HG02763 (cell line): Measurements from ENCODE around the gene PIGN.
A peak's percentile ranks its signal among the peaks of the same experiment; 100 is the strongest.
"Not testable (repeated sequence)": the region's sequence is repeated elsewhere in the genome, so short reads cannot be mapped to it uniquely, and the experiment has no call there.

Source experiments
- ATAC-seq: cut with Tn5 transposase; IDR thresholded peaks from one replicate; pipeline ENCODE4 v1.9.1; 2021; ENCODE audit warnings: mild to moderate bottlenecking, moderate library complexity; ENCODE audit not compliant: unreplicated experiment

The PIGN gene

DNA sequence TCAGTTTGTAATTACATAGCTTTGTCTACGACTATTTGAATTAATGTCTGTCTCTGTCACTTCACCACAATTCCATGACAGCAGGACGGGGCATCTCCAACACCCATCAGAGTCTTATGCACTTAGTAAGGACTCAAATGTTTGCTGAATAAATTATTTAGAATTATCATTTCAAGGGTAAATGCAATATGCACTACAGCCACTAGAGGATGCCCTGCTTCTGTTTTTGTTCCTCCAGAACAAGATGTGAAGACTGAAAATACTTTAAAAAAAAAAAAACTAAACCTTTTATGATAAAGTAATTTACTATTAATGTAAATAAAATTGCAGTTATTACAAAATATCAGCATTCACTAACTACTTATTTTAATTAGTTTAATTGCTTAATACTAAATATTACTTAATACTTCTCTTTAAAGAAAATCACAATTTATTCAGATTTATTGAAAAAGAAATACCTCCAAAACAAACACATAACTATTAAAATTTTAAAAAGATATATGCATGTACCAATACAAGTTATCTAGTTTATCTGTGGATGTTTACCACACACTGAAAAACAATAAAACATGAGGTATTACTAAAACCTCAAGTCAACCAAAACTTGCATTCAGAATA, 3.2 kb downstream of the PIGN start:
- no peak for ATAC-seq

DNA sequence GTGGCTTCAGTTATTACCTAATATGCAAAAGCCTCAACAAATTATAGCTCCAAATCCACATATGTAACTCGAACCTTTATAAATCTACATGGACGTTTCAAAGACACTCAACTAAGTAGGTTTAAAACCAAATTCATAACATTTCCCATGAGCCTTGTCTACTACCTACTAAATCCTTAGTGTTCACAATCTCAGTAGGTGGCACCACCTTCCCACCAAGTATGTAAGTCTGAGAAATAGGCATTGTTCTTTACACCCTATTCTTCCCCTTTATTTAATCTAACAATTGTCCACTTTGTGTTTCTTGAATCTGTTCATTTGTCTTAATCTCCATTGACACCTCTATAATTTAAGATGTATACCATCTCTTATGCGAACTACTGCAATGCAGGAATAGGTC, 4.6 kb downstream of the PIGN start:
- no peak for ATAC-seq

DNA sequence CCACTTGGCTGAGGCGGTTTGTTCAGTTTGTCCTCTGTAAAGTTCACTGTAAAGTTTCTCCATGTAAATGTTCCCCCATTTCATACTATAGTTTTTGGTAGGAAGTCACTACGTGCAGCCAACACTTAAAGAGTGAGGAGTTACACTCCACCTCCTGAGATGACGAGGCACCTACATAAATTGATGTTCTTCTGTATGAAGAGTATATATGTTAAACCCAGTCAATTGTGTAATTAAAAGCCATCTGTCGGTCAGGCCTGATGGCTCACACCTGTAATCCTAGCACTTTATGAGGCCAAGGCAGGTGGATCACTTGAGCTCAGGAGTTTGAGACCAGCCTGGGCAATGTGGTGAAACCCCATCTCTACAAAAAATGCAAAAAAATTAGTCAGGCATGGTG, 7.6 kb downstream of the PIGN start:
- no peak for ATAC-seq

DNA sequence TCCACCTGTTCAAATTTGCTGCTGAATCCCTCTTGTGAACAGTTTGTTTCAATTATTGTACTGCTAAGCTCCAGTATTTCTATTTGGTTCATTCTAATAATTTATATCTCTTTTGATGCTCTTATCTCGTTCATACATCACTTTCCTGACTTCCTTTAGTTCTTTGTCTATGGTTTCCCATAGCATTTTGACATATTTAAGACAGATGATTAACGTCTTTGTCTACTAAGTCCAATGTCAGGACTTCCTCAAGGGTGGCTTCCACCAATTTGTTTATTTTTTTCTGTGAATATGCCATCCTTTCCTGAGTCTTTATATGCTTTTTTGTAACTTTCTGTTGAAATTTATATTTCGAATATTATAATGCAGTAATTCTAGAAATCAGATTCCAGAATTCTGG, 9.6 kb downstream of the PIGN start:
- no peak for ATAC-seq

DNA sequence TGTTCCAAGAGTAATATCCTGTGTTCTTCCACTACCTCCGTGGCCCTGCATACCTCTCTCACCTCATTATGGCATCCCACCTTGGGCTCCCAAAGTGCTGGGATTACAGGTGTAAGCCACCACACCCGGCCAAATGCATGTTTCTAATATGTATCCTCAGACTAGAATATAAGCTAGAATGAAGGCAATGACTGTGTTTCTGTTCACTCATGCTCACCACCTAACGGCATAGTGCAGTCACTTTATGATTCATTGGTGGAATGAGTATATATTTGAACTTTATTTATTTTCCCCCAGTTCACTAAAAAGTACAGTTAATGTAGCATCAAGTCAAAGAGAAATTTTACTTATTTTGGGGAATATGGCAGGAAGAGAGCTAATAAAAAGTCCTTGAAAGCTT, 11.3 kb downstream of the PIGN start:
- ATAC-seq, result no peak

DNA sequence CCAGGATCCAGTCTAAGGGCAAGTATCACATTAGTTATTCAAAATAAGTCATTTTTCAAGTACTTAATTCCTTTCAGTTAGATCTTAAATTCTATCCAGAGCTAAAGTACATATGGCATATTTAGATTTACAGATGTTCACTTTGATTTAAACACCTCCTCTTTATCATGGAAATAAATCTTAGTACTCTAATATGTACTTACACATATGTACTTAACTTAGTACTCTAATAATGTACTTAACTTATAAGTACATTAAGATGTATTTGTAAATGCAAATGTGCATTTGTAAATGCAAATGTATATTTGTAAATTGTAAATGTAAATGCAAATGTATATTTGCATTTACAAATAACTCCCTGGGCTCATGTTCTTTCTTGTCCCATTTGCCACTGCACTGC, 14.6 kb downstream of the PIGN start:
- no peak for ATAC-seq

DNA sequence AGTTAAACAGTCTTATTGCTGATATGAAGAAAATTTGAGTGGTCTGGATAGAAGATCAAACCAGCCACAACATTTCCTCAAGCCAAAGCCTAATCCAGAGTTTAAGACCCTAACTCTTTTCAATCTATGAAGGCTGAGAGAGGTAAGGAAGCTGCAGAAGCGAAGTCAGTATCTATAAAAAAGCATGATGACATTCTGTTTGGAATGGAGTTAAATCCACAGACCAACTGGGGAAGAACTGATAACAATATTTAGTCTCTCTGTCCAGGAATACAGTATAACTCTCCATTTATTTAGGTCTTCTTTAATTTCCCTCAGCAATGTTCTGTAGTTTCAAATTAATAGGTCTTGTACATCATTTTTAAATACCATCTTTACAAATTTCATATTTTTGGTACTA, 16.0 kb downstream of the PIGN start:
- ATAC-seq, result no peak

DNA sequence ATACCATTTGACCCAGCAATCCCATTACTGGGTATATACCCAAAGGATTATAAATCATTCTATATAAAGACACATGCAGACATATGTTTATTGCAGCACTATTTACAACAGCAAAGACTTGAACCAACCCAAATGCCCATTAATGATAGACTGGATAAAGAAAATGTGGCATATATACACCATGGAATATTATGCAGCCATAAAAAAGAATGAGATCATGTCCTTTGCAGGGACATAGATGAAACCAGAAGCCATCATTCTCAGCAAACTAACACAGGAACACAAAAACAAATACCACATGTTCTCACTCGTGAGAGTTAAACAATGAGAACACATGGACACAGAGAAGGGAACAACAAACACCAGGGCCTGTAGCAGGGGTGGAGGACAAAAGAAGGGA, 20.3 kb downstream of the PIGN start:
- not testable (repeated sequence) for ATAC-seq

DNA sequence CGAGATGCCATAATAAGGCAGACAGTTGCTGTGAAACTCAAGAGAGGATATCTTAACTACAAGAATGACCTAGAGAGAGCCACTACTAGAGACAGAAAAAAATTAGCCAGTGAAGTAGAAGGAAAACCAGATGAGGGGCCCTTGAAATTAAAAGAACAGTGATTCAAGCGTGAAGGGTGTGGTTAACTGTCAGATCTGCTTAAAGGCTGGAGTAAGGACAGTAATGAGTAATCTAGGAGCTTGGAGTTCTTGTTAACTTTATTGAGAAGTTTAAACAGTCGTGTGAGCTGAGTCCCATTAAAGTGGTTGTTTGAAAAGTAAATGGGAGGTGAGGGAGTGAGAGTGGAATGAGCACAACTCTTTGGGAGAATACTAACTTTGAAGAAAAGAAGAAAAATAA, 21.3 kb downstream of the PIGN start:
- no peak for ATAC-seq

DNA sequence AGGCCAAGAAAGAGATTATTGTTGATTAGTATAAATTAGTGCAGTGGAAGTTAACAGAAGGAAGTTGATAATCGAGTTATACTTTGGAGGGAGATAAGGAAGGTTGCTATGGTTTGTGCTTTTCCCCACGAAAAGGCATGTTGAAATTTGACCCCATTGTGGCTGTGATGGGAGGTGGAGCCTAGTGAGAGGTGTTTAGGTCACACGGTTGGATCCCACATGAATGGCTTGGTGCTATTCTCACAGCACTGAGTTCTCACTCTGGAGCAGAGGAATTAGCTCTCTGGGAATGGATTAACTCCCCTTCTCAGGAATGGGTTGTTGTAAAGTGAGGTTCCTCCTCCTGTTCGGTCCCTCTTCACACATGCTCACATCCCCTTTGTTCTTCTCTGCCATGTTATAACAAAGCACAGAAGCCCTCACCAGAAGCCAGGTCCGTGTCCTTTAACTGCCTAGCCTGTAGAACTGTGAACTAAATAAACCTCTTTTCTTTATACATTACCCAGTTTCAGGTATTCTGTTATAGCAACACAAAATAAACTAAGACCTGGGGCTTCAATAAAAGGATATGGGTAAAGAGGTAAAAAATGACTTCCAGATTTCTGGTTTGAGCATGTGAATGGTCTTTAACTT, 21.9 kb downstream of the PIGN start:
- no peak for ATAC-seq

DNA sequence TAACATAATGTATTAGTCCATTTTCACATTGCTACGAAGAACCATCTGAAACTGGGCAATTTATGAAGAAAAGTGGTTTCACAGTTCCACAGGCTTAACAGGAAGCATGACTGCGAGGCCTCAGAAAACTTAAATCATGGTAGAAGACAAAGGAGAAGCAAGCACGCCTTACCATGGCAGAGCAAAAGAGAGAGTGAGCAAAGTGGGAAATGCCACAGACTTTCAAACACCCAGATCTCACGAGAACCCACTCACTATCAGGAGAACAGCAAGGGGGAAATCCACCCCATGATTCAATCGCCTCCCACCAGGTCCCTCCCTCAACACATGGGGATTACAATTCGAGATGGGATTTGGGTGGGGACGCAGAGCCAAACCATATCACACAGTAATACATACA, 22.5 kb downstream of the PIGN start:
- no peak for ATAC-seq

DNA sequence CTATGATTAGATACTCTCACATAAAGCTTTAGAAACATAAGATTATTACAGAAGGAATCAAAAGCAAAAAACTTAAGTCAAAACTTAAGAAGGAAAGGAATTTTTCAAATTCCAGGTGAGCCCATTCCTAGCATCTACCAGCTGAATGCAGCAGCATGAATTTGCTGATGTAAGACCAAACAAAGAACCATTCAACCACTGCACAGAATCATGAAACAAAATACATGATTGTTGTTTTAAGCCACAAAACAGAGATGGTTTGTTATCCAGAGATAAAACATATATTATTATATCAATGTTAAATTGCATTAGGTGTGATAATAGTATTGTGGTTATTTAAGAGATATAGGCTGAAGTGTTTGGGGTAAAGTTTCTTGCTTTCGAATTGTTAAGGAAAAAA, 29.0 kb downstream of the PIGN start:
- no peak for ATAC-seq

DNA sequence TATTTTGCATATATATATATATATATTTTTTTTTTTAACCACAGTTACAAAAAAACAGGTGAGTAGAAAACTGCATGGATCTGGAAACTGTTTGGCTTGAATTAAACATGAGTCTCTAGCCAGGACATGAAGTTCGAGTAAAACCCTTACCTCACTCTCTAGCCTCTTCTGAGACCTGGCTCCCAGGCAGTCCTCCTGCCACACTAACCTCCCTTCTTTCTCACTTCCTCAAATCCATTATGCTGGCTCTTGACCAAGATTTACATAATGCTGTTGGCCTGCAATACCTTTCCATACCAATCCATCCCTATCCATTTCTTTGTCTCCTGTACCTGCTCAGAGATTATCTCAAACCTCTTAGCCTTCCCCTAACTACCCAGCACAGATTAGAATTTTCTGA, 34.0 kb downstream of the PIGN start:
- peak; percentile 53 for ATAC-seq

DNA sequence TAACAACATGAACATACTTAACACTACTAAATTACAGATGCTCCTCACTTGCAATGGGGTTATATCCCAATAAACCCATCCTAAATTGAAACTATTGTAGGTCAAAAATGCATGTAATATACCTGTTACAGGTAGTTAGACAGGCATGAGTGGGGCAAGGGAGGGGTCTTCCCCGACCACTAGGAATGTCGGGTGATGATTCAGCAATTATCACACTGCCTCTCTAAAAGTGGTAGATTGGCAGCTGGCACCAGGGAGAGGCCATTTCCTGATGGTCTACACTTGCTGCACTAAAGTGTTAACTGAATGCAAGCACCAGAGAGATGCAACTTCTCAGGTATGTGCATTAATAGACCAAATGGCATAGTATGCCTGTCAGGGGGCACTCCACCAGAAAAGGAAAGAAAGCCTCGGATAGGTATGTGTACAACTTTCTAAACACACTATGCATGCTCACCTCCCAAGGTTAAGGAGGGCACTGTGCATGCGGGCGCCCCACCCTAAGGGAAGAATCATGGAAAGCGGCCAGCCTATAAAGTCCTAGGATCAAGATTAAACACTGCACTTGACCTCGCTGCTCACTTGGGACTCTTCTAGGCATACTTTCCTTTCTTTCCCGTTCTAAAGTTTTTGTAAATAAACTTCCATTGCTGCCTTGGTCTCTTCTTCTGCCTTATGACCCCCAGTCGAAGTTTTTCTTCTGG, 35.6 kb downstream of the PIGN start:
- no peak for ATAC-seq

DNA sequence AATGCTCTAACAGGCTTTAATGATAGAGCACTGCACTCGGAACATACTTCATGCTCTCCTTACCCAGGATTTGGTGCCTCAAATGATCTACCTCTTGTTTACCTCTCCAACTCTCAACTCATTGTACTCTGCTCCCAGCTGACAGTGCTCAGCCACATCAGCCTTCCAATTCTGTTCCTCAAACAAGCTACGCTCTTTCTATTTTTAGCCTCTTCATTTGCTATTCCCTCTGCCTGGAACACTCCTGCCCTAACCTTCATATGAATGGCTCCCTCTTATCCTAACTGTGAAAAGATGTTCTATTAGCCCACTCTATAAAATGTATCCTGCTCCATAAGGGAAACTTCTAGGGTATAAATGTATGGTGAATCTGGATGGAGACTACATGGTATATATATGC, 42.5 kb downstream of the PIGN start:
- ATAC-seq, result no peak

DNA sequence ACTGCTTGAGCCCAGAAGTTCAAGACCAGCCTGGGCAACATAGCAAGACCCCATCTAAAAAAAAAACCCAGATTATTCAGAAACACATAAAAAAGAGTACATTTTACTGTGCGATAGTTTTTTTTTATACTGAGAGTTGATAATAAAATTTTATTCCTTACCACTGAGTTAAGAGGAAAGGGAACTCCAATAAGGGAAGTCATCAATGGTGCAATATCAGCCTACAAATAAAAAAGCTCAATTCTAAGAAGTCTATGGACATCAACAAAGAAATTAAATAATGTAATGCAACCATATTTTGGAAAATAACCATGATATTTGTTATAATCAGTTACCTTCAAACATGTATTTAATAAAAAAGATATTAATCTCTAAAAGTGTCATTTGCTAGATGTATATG, 46.6 kb downstream of the PIGN start:
- no peak for ATAC-seq

DNA sequence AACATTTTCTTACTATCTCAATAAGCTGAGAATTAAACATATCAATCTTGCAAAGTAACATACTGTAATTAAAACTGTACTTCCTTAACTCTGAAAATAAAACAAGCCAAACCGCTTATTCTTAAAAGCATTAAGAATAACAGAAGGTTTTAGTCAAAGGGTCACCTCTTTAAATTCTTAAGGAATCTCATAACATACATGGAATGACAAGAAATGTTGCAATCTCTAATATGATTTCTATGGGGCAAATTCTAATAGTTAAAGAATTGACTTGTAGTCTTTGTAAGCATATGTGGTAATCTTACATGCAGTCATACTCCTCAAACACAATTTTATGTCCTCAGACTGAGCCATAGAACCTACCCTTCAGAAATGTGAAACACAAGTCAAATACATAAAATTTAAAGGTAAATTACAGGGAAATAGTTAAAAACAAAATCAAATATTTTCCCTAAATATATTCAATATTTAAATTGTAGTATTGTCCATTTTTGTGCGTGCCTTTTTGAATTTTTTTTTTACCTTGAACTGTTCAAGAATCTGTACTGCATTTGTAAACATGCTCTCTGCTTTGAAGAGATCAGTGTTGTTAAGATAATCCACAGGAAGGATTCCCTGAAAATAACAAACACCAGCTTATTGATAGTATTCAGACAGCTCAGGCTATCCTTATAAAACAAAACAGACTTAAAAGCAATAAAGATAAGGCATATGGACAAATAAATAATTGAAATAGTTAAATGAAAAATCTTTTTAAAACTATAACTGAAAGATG, 48.2 kb downstream of the PIGN start:
- ATAC-seq, result no peak

DNA sequence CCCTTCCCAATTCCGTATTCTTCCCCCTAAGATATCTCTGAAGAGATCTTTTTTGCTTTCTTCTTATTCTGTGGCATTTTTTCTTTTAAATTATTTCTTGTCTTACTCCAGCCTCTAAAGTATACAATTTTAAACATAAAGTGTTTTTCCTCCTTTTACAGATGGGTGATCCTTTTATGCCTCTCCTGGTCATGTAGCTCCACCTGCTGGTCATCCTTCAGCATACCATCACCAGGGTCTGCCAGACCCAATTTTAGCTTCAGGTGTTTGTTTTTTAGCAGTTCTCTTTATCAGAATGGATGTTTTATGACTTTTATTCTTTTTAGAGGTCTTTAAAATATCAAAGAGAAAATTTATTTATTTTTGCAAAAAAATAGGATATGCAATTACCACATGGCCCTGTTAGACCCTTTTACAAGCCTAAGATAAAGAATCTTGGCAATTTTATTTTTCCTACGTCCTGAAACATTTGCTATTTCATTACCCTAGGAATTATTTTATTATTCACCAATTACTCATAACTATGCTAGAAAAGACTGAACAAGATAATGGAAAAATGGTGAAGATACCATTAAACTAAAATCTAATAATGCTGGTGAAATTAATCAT, 55.5 kb downstream of the PIGN start:
- ATAC-seq, result peak; percentile 76

DNA sequence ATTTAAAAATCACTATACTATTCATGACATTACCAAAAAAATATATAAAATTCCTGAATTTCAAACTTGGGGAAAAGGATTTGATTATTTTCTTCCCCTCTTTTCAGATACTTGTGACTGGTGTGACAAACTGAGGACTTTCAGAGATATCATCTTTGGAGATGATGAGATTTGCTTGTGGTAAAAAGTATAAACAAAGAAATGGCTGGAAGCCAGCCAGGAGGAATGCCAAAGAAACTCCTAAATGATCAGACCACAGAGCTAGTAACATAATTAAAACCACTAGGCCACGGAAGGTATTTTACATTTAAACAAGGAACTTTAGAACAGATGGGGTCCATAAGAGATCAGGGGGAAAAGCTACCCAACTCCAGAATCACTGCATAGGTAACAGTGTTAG, 58.7 kb downstream of the PIGN start:
- ATAC-seq, result no peak

DNA sequence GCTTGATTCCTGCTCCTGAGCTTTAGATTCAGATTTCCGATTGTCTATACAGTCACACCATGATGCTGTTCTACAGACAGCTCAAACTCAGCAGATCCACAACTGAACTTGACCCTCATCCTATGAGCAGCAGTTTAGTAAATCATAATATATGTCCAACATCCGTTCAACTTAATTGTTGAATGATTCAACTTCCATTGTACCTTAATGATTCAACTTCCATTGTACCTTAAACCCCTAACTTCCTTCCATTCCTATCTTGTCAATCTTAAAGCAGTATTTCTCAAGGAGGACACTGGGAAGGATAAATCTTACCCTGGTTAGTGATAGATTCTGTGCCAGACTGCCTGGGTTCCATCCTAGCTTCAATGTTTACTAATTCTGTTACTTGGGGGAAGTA, 60.1 kb downstream of the PIGN start:
- no peak for ATAC-seq

DNA sequence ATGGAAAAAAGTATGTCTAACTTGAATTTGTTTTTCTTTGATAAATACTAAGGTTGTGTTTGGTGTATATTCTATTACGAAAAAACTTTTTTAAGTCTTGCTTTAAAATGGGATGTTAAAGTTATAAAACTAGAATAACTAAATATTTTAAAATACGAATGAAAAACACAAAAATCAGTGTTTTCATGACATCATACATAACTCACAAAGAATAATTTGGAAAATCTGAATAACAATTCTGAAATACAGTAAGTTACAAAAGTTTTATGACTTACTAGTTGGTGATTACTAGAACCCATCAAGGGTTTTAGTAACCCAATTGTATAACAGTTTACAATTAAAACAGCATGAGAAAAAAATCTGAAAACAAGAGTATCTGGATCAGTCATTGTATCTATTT, 61.2 kb downstream of the PIGN start:
- ATAC-seq, result no peak
